ENCODE measurements around the gene MOSPD3.

GRCh38 chr7:100582041-100582579 is 30.2 kb upstream of the MOSPD3 start:
- TF ChIP-seq ZNF274 (IDR thresholded peaks at IDR 0.05; ENCODE audit: low read depth, low read length) (no peak), YY1 (IDR thresholded peaks at IDR 0.05; ENCODE audit: insufficient read depth, insufficient read length) (no peak), SUZ12 (IDR thresholded peaks at IDR 0.05; ENCODE audit: extremely low read depth, insufficient read depth, insufficient read length) (no peak)
